ENCODE results near the gene KCNE5.
"Not testable (repeated sequence)": the region's sequence is repeated elsewhere in the genome, so short reads cannot be mapped to it uniquely, and the experiment has no call there.

The KCNE5 gene

GRCh38 chrX:109655502-109656201 lies 30.7 kb upstream of the KCNE5 start:
- no peak overlapping the region for H3K27ac ChIP-seq
- TF ChIP-seq ZFX (IDR thresholded peaks at IDR 0.05; ENCODE audit: borderline replicate concordance) (no peak), CTCF (IDR thresholded peaks at IDR 0.05) (no peak)

GRCh38 chrX:109654516-109655109 lies 29.6 kb upstream of the KCNE5 start:
- TF ChIP-seq ZFX (IDR thresholded peaks at IDR 0.05; ENCODE audit: borderline replicate concordance): no peak
- no peak for TF ChIP-seq CTCF (IDR thresholded peaks at IDR 0.05)
- no peak overlapping the region for H3K27ac ChIP-seq

- not testable (repeated sequence) for H3K27ac ChIP-seq
Measured at GRCh38 chrX:109644671-109645070, 19.7 kb upstream of the KCNE5 start.

GRCh38 chrX:109643687-109644086 lies 18.7 kb upstream of the KCNE5 start:
- no peak overlapping the region for H3K27ac ChIP-seq

GRCh38 chrX:109638158-109638557 lies 13.2 kb upstream of the KCNE5 start:
- TF ChIP-seq ZFX (IDR thresholded peaks at IDR 0.05; ENCODE audit: borderline replicate concordance) (no peak), CTCF (IDR thresholded peaks at IDR 0.05) (no peak)
- H3K27ac ChIP-seq: no peak overlapping the region

More at GRCh38 chrX:109643687-109644086, 18.7 kb upstream of the KCNE5 start:
- TF ChIP-seq ZFX (IDR thresholded peaks at IDR 0.05; ENCODE audit: borderline replicate concordance) (no peak), CTCF (IDR thresholded peaks at IDR 0.05) (no peak)

- H3K27ac ChIP-seq: not testable (repeated sequence)
Measured at GRCh38 chrX:109637477-109637876, 12.5 kb upstream of the KCNE5 start.

- no peak overlapping the region for H3K27ac ChIP-seq
Measured at GRCh38 chrX:109635146-109635545, 10.2 kb upstream of the KCNE5 start.

More at GRCh38 chrX:109635146-109635545, 10.2 kb upstream of the KCNE5 start:
- no peak for TF ChIP-seq ZFX (IDR thresholded peaks at IDR 0.05; ENCODE audit: borderline replicate concordance)
- peak; percentile 67 for TF ChIP-seq CTCF (IDR thresholded peaks at IDR 0.05)

Data from 22Rv1 (cell line).